Stimulated activated CD8-positive, alpha-beta memory T cell treated with anti-CD3 and anti-CD28 coated beads, Interleukin-4, amount 100 ng/mL, for 24 hours (primary cell): ENCODE results near the gene C16orf74.

Source experiments
- DNase-seq: peaks from one replicate; pipeline ENCODE4 v3.0.0-alpha.2; 2020; ENCODE audit warnings: low read depth

The C16orf74 gene

GRCh38 chr16:85673529-85674417 is 77.1 kb downstream of the C16orf74 start:
- no peak for DNase-seq

- no peak for DNase-seq
Measured at GRCh38 chr16:85670840-85671239, 80.1 kb downstream of the C16orf74 start.

- no peak for DNase-seq
Measured at GRCh38 chr16:85668676-85669424, 82.0 kb downstream of the C16orf74 start.

GRCh38 chr16:85667841-85668413 is 83.0 kb downstream of the C16orf74 start:
- no peak for DNase-seq

GRCh38 chr16:85667261-85667660 is 83.6 kb downstream of the C16orf74 start:
- no peak for DNase-seq

GRCh38 chr16:85665929-85666328 is 85.0 kb downstream of the C16orf74 start:
- DNase-seq = no peak

GRCh38 chr16:85665373-85665740 is 85.5 kb downstream of the C16orf74 start:
- no peak for DNase-seq

GRCh38 chr16:85664580-85665372 is 86.1 kb downstream of the C16orf74 start:
- DNase-seq = no peak

GRCh38 chr16:85663891-85664321 is 87.0 kb downstream of the C16orf74 start:
- no peak for DNase-seq

GRCh38 chr16:85662976-85663830 is 87.7 kb downstream of the C16orf74 start:
- DNase-seq = no peak

GRCh38 chr16:85662482-85662812 is 88.4 kb downstream of the C16orf74 start:
- DNase-seq = no peak

GRCh38 chr16:85661740-85662481 is 89.0 kb downstream of the C16orf74 start:
- no peak for DNase-seq

GRCh38 chr16:85660843-85661739 is 89.8 kb downstream of the C16orf74 start:
- DNase-seq = no peak

GRCh38 chr16:85659805-85660511 is 90.9 kb downstream of the C16orf74 start:
- peak; percentile 53 for DNase-seq

- no peak for DNase-seq
Measured at GRCh38 chr16:85659336-85659735, 91.6 kb downstream of the C16orf74 start.

GRCh38 chr16:85658504-85659326 is 92.2 kb downstream of the C16orf74 start:
- no peak for DNase-seq

GRCh38 chr16:85657996-85658395 is 92.9 kb downstream of the C16orf74 start:
- no peak for DNase-seq
